ENCODE results near the gene CA5A. TPM values are rescaled to one million over a fixed set of nuclear protein-coding genes. Genes with fewer than 3 reads are reported as not detected.

Gene CA5A
- total and polyA plus RNA-seq, 2 of the 4 experiments (the other 2 are of a cell fraction), result not detected

- Histone ChIP-seq H3K56ac (ENCODE audit: extremely low read depth, insufficient read depth, low read length) (no peak overlapping the region), H3K9me3 (ENCODE audit: control insufficient read depth, insufficient read depth, low read length) (no peaks in the 10 kb centered on the region), H2AFZ (replicated peaks; ENCODE audit: low read length, poor library complexity) (no peak overlapping the region), H2BK20ac (ENCODE audit: low read depth, low read length) (no peak overlapping the region), H4K8ac (ENCODE audit: low read depth in 2 of 2, low read length in 2 of 2) (no peak overlapping the region), H3K23ac (ENCODE audit: low read depth, low read length) (no peak overlapping the region), H3K27me3 (ENCODE audit: control insufficient read depth, insufficient read depth, low read length) (no peaks in the 10 kb centered on the region), H3K4me2 (ENCODE audit: low read depth, low read length) (no peak overlapping the region), H3K79me1 (ENCODE audit: low read depth in 1 of 2, low read length in 2 of 2) (no peaks in the 10 kb centered on the region; a peak in 1 of 4 replicates), H3K36me3 (ENCODE audit: control insufficient read depth, insufficient read depth, low read length) (no peaks in the 10 kb centered on the region), H3K4ac (ENCODE audit: low read depth, low read length) (no peak overlapping the region), H4K5ac (ENCODE audit: low read depth, low read length) (no peak overlapping the region), H3K14ac (replicated peaks; ENCODE audit: low read depth, low read length) (no peak overlapping the region), H4K20me1 (ENCODE audit: insufficient read depth, low read length) (no peaks in the 10 kb centered on the region), H3K9ac (ENCODE audit: low read depth, low read length) (no peak overlapping the region), H3K18ac (ENCODE audit: low read depth, low read length) (no peak overlapping the region), H3K4me1 (ENCODE audit: control insufficient read depth, insufficient read depth, low read length) (0 out of 2 replicates have a peak, but pooled peaks cover 2% of the 10 kb centered on the region), H3K27ac (ENCODE audit: insufficient read depth, low read length) (no peak overlapping the region), H2BK15ac (ENCODE audit: low read depth, low read length) (no peak overlapping the region), H4K91ac (ENCODE audit: insufficient read depth, low read depth, low read length) (no peak overlapping the region), H2AK5ac (ENCODE audit: low read depth, low read length) (no peak overlapping the region), H2BK120ac (ENCODE audit: low read depth, low read length) (no peak overlapping the region), H2BK5ac (ENCODE audit: low read depth, low read length, poor library complexity, severe bottlenecking) (no peak overlapping the region), H3K9me1 (ENCODE audit: insufficient read depth, low read length) (no peaks in the 10 kb centered on the region), H3K4me3 (ENCODE audit: insufficient read depth, low read depth, low read length) (no peak overlapping the region), H2AK9ac (replicated peaks; ENCODE audit: low read depth, low read length, poor library complexity) (no peak overlapping the region)
- dilution Hi-C loops (cut with HindIII; ENCODE audit: low sequenced_read_pairs, unreplicated experiment) (no loop called here), in situ Hi-C loops (cut with MboI; ENCODE audit: low sequenced_read_pairs) (no loop called here), intact Hi-C loops (cut with micrococcal nuclease) (no loop called here)
- no peak for ATAC-seq (ENCODE audit: low read depth)
- CTCF ChIA-PET, result no interaction called here
- no TSS peak for BruUV-seq (replicated peaks)
- TF ChIP-seq MAFK (IDR thresholded peaks at IDR 0.05; ENCODE audit: low read depth, low read length), result no peak
- no peak for TF ChIP-seq RFX5 (IDR thresholded peaks at IDR 0.05; ENCODE audit: low read depth, low read length)
- TF ChIP-seq RCOR1 (IDR thresholded peaks at IDR 0.05; ENCODE audit: insufficient replicate concordance, low read length), result no peak
- no peak for TF ChIP-seq MAZ (IDR thresholded peaks at IDR 0.05; ENCODE audit: borderline replicate concordance, low read depth, low read length)
- no peak for TF ChIP-seq FOS (IDR thresholded peaks at IDR 0.05; ENCODE audit: low read depth, low read length)
- TF ChIP-seq USF2 (IDR thresholded peaks at IDR 0.05; ENCODE audit: low read depth, low read length), result no peak
- no peak for TF ChIP-seq CHD1 (IDR thresholded peaks at IDR 0.05; ENCODE audit: low read depth, low read length)
- TF ChIP-seq BHLHE40 (IDR thresholded peaks at IDR 0.05; ENCODE audit: low read depth, low read length), result no peak
- no peak for TF ChIP-seq CTCF (conservative IDR thresholded peaks at IDR 0.05; ENCODE audit: low read depth, low read length)
- POLR2A ChIA-PET (ENCODE audit: unreplicated experiment), result no interaction called here
- 75% methylated on average over 6 of the region's 14 CpGs; no CpG with 5 or more reads in 1 of the 2 experiments for WGBS, 2 experiments (ENCODE audit: extremely low coverage in 2 of 2, insufficient read length in 1 of 2)
- no peak for DNase-seq
Observed at GRCh38 chr16:87946596-87947347, 10.4 kb upstream of the CA5A start.

Data from IMR-90 (cell line).